ENCODE results near the gene THSD4. TPM values are rescaled to one million over a fixed set of nuclear protein-coding genes. Genes with fewer than 3 reads are reported as not detected.

Gene THSD4
- total RNA-seq, 4 donors from 2014 or later, result 23.0 to 68.5 (median 48.6) TPM

- Histone ChIP-seq H3K27me3 (no peaks in the 10 kb centered on the region), H3K4me1 (peaks cover 4 to 7% of the 10 kb centered on the region in 2 donors), H3K36me3 (no peaks in the 10 kb centered on the region), H3K27ac (no peak overlapping the region), H3K9me3 (no peaks in the 10 kb centered on the region), H3K4me3 (replicated peaks in 1 of 3) (no peak overlapping the region)
- TF ChIP-seq POLR2A (IDR thresholded peaks at IDR 0.05) (no peak), CTCF (IDR thresholded peaks at IDR 0.05) (no peak)
- DNase-seq, result no peak
- intact Hi-C loops (cut with DNase I), result no loop called here
- 90 to 94% methylated on average over 6 of the region's 6 CpGs for WGBS, 2 donors
These were observed 589.9 kb downstream of the THSD4 start for GRCh38 chr15:71705151-71705550.

GRCh38 chr15:71706461-71707229 lies 591.4 kb downstream of the THSD4 start:
- Histone ChIP-seq H3K27ac (no peak overlapping the region), H3K36me3 (no peaks in the 10 kb centered on the region), H3K4me1 (peaks cover 4 to 7% of the 10 kb centered on the region in 2 donors), H3K4me3 (replicated peaks in 1 of 3) (no peak overlapping the region), H3K9me3 (no peaks in the 10 kb centered on the region), H3K27me3 (no peaks in the 10 kb centered on the region)
- intact Hi-C loops (cut with DNase I), result no loop called here
- DNase-seq, result no peak
- TF ChIP-seq POLR2A (IDR thresholded peaks at IDR 0.05) (no peak), CTCF (IDR thresholded peaks at IDR 0.05) (no peak)
- 82 to 86% methylated on average over 9 of the region's 9 CpGs for WGBS, 2 donors

- Histone ChIP-seq H3K4me3 (replicated peaks in 1 of 3) (no peak overlapping the region), H3K36me3 (no peaks in the 10 kb centered on the region), H3K9me3 (no peaks in the 10 kb centered on the region), H3K27ac (peak overlapping the region in 1 of 3 donors; percentile 19), H3K27me3 (no peaks in the 10 kb centered on the region), H3K4me1 (peaks cover 4 to 7% of the 10 kb centered on the region in 2 donors)
- no peak for DNase-seq
- WGBS, 2 donors, result 64 to 76% methylated on average over 5 of the region's 5 CpGs
- TF ChIP-seq POLR2A (IDR thresholded peaks at IDR 0.05) (no peak), CTCF (IDR thresholded peaks at IDR 0.05) (no peak)
- intact Hi-C loops (cut with DNase I), result no loop called here
These were observed 592.2 kb downstream of the THSD4 start for GRCh38 chr15:71707230-71708050.

GRCh38 chr15:71708051-71708429 lies 592.8 kb downstream of the THSD4 start:
- no peak for DNase-seq
- Histone ChIP-seq H3K27ac (peak overlapping the region in 1 of 3 donors; percentile 19), H3K4me1 (peaks cover 4 to 7% of the 10 kb centered on the region in 2 donors), H3K36me3 (no peaks in the 10 kb centered on the region), H3K4me3 (replicated peaks in 1 of 3) (no peak overlapping the region), H3K27me3 (no peaks in the 10 kb centered on the region), H3K9me3 (no peaks in the 10 kb centered on the region)
- TF ChIP-seq POLR2A (IDR thresholded peaks at IDR 0.05) (no peak), CTCF (IDR thresholded peaks at IDR 0.05) (no peak)
- intact Hi-C loops (cut with DNase I), result no loop called here
- 79 to 82% methylated on average over 4 of the region's 4 CpGs for WGBS, 2 donors

GRCh38 chr15:71708741-71709140 lies 593.5 kb downstream of the THSD4 start:
- Histone ChIP-seq H3K9me3 (no peaks in the 10 kb centered on the region), H3K27ac (no peak overlapping the region), H3K4me3 (replicated peaks in 1 of 3) (no peak overlapping the region), H3K36me3 (no peaks in the 10 kb centered on the region), H3K4me1 (peaks cover 4 to 7% of the 10 kb centered on the region in 2 donors), H3K27me3 (no peaks in the 10 kb centered on the region)
- WGBS, 2 donors, result 88 to 89% methylated on average over 11 of the region's 11 CpGs
- no peak for DNase-seq
- TF ChIP-seq CTCF (IDR thresholded peaks at IDR 0.05) (no peak), POLR2A (IDR thresholded peaks at IDR 0.05) (no peak)
- intact Hi-C loops (cut with DNase I), result no loop called here

All from thyroid gland (tissue), 4 donors.